HepG2 (cell line): ENCODE data around the gene HDAC10. TPM values are rescaled to one million over a fixed set of nuclear protein-coding genes. Genes with fewer than 3 reads are reported as not detected.

ENCODE experiments used
- ATAC-seq: fragments of 200-7000 bp; cut with Tn5 transposase; 3 replicates; pipeline ENCODE4 v1.9.1; 2020; ENCODE audit warnings: mild to moderate bottlenecking, moderate library complexity
- BruUV-seq: library from RNA; stranded (reverse); fragments of 400-500 nt; replicated peaks from 2 replicates; lab custom pipeline; 2021; lab: Mats Ljungman, UMichigan
- CTCF ChIA-PET: fragments of 300-600 bp; formaldehyde crosslinking; extraction: SDS; loops from one replicate; lab custom pipeline; 2021; ENCODE audit warnings: low total read pairs, inconsistent platforms, low intra/inter-chr PET ratio; lab: Yijun Ruan, JAX
- POLR2A ChIA-PET: fragments of 350-600 bp; sonication (Branson Sonifier 250); formaldehyde crosslinking; loops from one replicate; lab custom pipeline; 2020; ENCODE audit warnings: antibody characterized with exemption, inconsistent platforms; lab: Yijun Ruan, JAX
- DNase-seq: peaks from one replicate; pipeline ENCODE4 v3.0.0-alpha.2; 2015; ENCODE audit warnings: low spot score
- FAIRE-seq: peaks from 3 replicates; lab custom pipeline; 2011; peaks lifted over from hg19 to GRCh38; lab: Jason Lieb, UNC
- H2AFZ ChIP-seq: one replicate; pipeline ENCODE4 v1.6.1; 2011; ENCODE audit warnings: low read length, inconsistent platforms
- H3K27ac ChIP-seq: fragments of 300-600 bp; 3 replicates; pipeline ENCODE4 v1.8.0; 2011; ENCODE audit warnings: mixed run types, mild to moderate bottlenecking, mixed read lengths, low read length, inconsistent platforms; ENCODE audit not compliant: insufficient read depth; ENCODE audit errors: extremely low read length
- H3K27me3 ChIP-seq, 2 experiments: fragments of 200-600 bp in 1 of 2; 2 replicates in 1 of 2; 3 replicates in 1 of 2; pipeline versions ENCODE4 v1.6.0 to v1.8.0; 2011; ENCODE audit warnings: low read length in 2 of 2, mild to moderate bottlenecking in 2 of 2, moderate library complexity in 2 of 2, inconsistent platforms in 1 of 2; ENCODE audit not compliant: insufficient read depth in 2 of 2, control insufficient read depth in 1 of 2
- H3K36me3 ChIP-seq, 2 experiments: fragments of 200-600 bp in 1 of 2; replicated peaks in 1 of 2; 2 replicates in 1 of 2; 3 replicates in 1 of 2; pipeline versions ENCODE4 v1.5.1 to v1.8.0; 2011; ENCODE audit warnings: low read length in 2 of 2, inconsistent platforms in 1 of 2; ENCODE audit not compliant: insufficient read depth in 2 of 2, control insufficient read depth in 1 of 2
- H3K4me1 ChIP-seq: 2 replicates; pipeline ENCODE4 v1.5.1; 2012; ENCODE audit warnings: low read length, inconsistent platforms; ENCODE audit not compliant: insufficient read depth
- H3K4me2 ChIP-seq: 2 replicates; pipeline ENCODE4 v1.6.0; 2011; ENCODE audit warnings: low read depth, low read length, inconsistent platforms
- H3K4me3 ChIP-seq, 3 experiments: fragments of 200-600 bp in 1 of 3; sonication (generic), shearing (Covaris generic) in 1 of 3; replicated peaks in 1 of 3; 2 replicates each; pipeline ENCODE4 v1.5.1; 2011 to 2016; ENCODE audit warnings: low read length in 3 of 3, inconsistent platforms in 2 of 3, low read depth in 2 of 3, mild to moderate bottlenecking in 2 of 3, control low read depth in 1 of 3, mixed read lengths in 1 of 3; ENCODE audit not compliant: insufficient read depth in 1 of 3
- H3K79me2 ChIP-seq: one replicate; pipeline ENCODE4 v1.6.1; 2011; ENCODE audit warnings: low read length, inconsistent platforms; ENCODE audit not compliant: insufficient read depth
- H3K9ac ChIP-seq: 2 replicates; pipeline ENCODE4 v1.6.0; 2011; ENCODE audit warnings: mild to moderate bottlenecking, low read depth, low read length, inconsistent platforms; ENCODE audit not compliant: insufficient read depth
- H3K9me3 ChIP-seq: 2 replicates; pipeline ENCODE4 v1.5.1; 2012; ENCODE audit warnings: mild to moderate bottlenecking, low read length
- H4K20me1 ChIP-seq: 2 replicates; pipeline ENCODE4 v1.6.0; 2011; ENCODE audit warnings: inconsistent platforms, mild to moderate bottlenecking, low read length, moderate library complexity; ENCODE audit not compliant: insufficient read depth
- AHR ChIP-seq: IDR thresholded peaks from 2 replicates; pipeline ENCODE4 v1.6.1; 2018; ENCODE audit warnings: missing genetic modification reagents, missing compliant biosample characterization
- BCL3 ChIP-seq: sonication (generic); formaldehyde crosslinking; IDR thresholded peaks from 2 replicates; pipeline ENCODE4 v1.5.1; 2020; ENCODE audit warnings: mild to moderate bottlenecking, missing genetic modification reagents, moderate library complexity
- HDAC1 ChIP-seq: sonication (generic); formaldehyde crosslinking; IDR thresholded peaks from 2 replicates; pipeline ENCODE4 v1.5.1; 2020; ENCODE audit warnings: mild to moderate bottlenecking, missing genetic modification reagents
- HDAC2 ChIP-seq: sonication (generic); formaldehyde crosslinking; IDR thresholded peaks from 2 replicates; pipeline ENCODE4 v1.4.0; 2020; ENCODE audit warnings: missing genetic modification reagents
- HNRNPL ChIP-seq: fragments of 200-400 bp; formaldehyde crosslinking; IDR thresholded peaks from 2 replicates; pipeline ENCODE4 v1.6.1; 2017; ENCODE audit warnings: mild to moderate bottlenecking, low read depth, low read length
- KDM2A ChIP-seq: sonication (generic); formaldehyde crosslinking; IDR thresholded peaks from 2 replicates; pipeline ENCODE4 v1.4.0; 2020; ENCODE audit warnings: low read depth, missing genetic modification reagents, borderline replicate concordance
- MIXL1 ChIP-seq: IDR thresholded peaks from 2 replicates; pipeline ENCODE4 v1.6.1; 2016
- NR2F2 ChIP-seq: IDR thresholded peaks from 2 replicates; pipeline ENCODE4 v1.6.1; 2012; ENCODE audit warnings: low read depth, inconsistent platforms, borderline replicate concordance
- TBX3 ChIP-seq: fragments of 450-650 bp; IDR thresholded peaks from 2 replicates; pipeline ENCODE4 v1.6.1; 2017; ENCODE audit warnings: antibody characterized with exemption, mild to moderate bottlenecking, inconsistent platforms, borderline replicate concordance
- ZBTB2 ChIP-seq: sonication (generic); formaldehyde crosslinking; IDR thresholded peaks from 2 replicates; pipeline ENCODE4 v1.8.0; 2022; ENCODE audit warnings: low read depth, missing genetic modification reagents
- ZBTB38 ChIP-seq: sonication (generic); formaldehyde crosslinking; IDR thresholded peaks from 2 replicates; pipeline ENCODE4 v1.5.1; 2020; ENCODE audit warnings: mild to moderate bottlenecking, missing genetic modification reagents
- ZNF234 ChIP-seq: sonication (generic); formaldehyde crosslinking; conservative IDR thresholded peaks from 2 replicates; pipeline ENCODE4 v1.5.1; 2020; ENCODE audit warnings: mild to moderate bottlenecking, missing genetic modification reagents
- ZNF710 ChIP-seq: sonication (generic); formaldehyde crosslinking; IDR thresholded peaks from 2 replicates; pipeline ENCODE4 v1.5.0; 2020; ENCODE audit warnings: mild to moderate bottlenecking, missing genetic modification reagents, borderline replicate concordance
- ZNF776 ChIP-seq: sonication (generic); formaldehyde crosslinking; IDR thresholded peaks from 2 replicates; pipeline ENCODE4 v1.4.0; 2020; ENCODE audit warnings: mild to moderate bottlenecking, missing genetic modification reagents
- ZNF784 ChIP-seq: sonication (generic); formaldehyde crosslinking; IDR thresholded peaks from 2 replicates; pipeline ENCODE4 v1.5.1; 2020; ENCODE audit warnings: missing genetic modification reagents, mild to moderate bottlenecking, borderline replicate concordance
- WGBS: methylation state at CpG from one replicate; pipeline ENCODE4 v1.1.6; 2017; ENCODE audit warnings: low lambda C conversion rate; 5-methylcytosine and 5-hydroxymethylcytosine counted together
- in situ Hi-C: cut with HindIII; loops from 2 replicates; pipeline ENCODE4 v1.10.0; 2017; ENCODE audit warnings: low pct_unique_long_range_greater_than_20kb; ENCODE audit not compliant: extremely low pct_ligation_motif_present
- intact Hi-C: fragments of 100-400 bp; cut with micrococcal nuclease; formaldehyde crosslinking; loops from one replicate; pipeline ENCODE4 v1.10.0; 2022; ENCODE audit not compliant: unreplicated experiment
- polyA plus RNA-seq, 8 experiments: library from polyadenylated mRNA; depleted of rRNA in 3 of 8; stranded (reverse) in 7 of 8; unstranded in 1 of 8; fragments of >200 nt; fragmentation: Illumina TruSeq in 4 of 8; extraction: Trizol in 4 of 8; gene quantifications; 2 replicates each; pipeline versions ENCODE4 v1.2.1 to v1.2.3, GENCODE V29; 2011 to 2016; ENCODE audit warnings: low read depth in 4 of 8, missing spikeins in 1 of 8, mixed read lengths in 1 of 8; ENCODE audit not compliant: insufficient read depth in 1 of 8
- total RNA-seq, 5 experiments: library from RNA; depleted of rRNA; stranded (reverse); fragments of >200 nt; fragmentation: Illumina TruSeq; extraction: Trizol; gene quantifications; 2 replicates each; pipeline ENCODE4 v1.2.3, GENCODE V29; 2016; ENCODE audit warnings: low read depth in 1 of 5
- TF ChIP-seq, protein P1 (sequence below): sonication (generic); formaldehyde crosslinking; IDR thresholded peaks from 2 replicates; pipeline ENCODE4 v1.5.0; 2020; ENCODE audit warnings: mild to moderate bottlenecking, missing genetic modification reagents, moderate library complexity

HDAC10 gene
- total and polyA plus RNA-seq, 2 of the 13 experiments (the other 11 are each of a cell fraction or from before 2014, with no cell fraction given), result 13.9 to 14.9 TPM

DNA sequence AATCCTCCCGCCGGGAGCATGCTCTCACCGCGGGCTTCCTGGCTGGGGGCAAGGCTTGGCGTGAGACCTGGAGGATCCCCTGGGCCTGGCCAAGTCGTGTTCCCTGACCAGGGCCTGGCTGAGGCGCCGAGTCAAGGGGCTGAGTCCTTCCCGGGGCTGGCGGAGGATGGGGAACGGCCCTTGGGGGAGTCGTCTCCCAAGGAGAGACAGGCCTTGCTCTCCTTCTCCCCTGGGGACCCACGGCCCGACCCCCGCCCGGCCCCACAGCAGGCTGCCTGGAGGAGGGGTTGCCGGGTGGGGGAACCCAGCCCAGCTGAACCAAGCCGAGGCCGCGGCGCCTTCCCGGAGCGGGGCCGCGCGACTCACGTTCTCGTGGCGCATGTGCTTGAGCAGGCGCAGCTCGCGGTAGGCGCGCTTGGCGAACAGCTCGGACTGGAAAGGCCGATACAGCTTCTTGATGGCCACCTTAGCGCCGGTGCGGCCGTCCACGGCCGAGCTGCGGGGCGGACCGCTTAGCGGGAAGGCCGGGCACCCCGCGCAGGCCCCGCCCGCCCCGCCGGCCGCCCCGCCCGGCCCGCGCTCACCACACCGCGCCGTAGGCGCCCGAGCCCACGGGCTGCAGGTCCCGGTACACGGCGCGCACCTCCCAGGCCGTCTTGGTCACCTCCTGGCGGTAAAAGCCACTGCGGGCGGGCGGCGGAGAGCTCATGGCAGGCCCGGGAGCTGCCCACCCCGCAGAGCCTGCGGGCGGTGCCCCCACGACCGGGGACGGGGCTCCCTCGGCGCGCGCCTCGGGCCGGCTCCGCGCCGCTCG lies 9.9 kb upstream of the HDAC10 start:
- Histone ChIP-seq H3K36me3 (no peaks in the 10 kb centered on the region), H3K4me3 (peak overlapping the region; percentile 54 to 74 (median 71); a peak in 5 of 6 replicates), H3K4me2 (peak overlapping the region; percentile 80), H4K20me1 (no peaks in the 10 kb centered on the region), H3K9me3 (no peaks in the 10 kb centered on the region), H3K27ac (no peak overlapping the region), H2AFZ (no peak overlapping the region), H3K4me1 (peaks cover 43% of the 10 kb centered on the region), H3K27me3 (peaks cover 10 to 27% of the 10 kb centered on the region in 2 experiments; a peak in 4 of 5 replicates), H3K79me2 (no peaks in the 10 kb centered on the region), H3K9ac (peak overlapping the region; percentile 61)
- in situ Hi-C loops, result no loop called here
- WGBS, result 0% methylated on average over 1 of the region's 92 CpGs
- FAIRE-seq (no peak), DNase-seq (no peak), ATAC-seq (peak; percentile 8)
- intact Hi-C loops, result no loop called here
- BruUV-seq, result no TSS peak
- POLR2A ChIA-PET, result interaction anchor here (0.8 to 2.4 kb wide), 7 partner anchors 8 to 46 kb away, joined by 3 to 10 read pairs (median 5); partner anchors contain the start of genes HDAC10 and PLXNB2
- CTCF ChIA-PET, result interaction anchor here (1.0 kb wide), 1 partner anchor 15 kb away, joined by 3 read pairs; no protein-coding TSS in a partner anchor
- TF ChIP-seq, protein P1, sequence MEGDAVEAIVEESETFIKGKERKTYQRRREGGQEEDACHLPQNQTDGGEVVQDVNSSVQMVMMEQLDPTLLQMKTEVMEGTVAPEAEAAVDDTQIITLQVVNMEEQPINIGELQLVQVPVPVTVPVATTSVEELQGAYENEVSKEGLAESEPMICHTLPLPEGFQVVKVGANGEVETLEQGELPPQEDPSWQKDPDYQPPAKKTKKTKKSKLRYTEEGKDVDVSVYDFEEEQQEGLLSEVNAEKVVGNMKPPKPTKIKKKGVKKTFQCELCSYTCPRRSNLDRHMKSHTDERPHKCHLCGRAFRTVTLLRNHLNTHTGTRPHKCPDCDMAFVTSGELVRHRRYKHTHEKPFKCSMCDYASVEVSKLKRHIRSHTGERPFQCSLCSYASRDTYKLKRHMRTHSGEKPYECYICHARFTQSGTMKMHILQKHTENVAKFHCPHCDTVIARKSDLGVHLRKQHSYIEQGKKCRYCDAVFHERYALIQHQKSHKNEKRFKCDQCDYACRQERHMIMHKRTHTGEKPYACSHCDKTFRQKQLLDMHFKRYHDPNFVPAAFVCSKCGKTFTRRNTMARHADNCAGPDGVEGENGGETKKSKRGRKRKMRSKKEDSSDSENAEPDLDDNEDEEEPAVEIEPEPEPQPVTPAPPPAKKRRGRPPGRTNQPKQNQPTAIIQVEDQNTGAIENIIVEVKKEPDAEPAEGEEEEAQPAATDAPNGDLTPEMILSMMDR (CRISPR knock-in tag), result no peak
- TF ChIP-seq ZBTB38 (no peak), ZBTB2 (CRISPR knock-in tag) (0 out of 2 replicates have a peak, but pooled peaks have one; percentile 14), KDM2A (CRISPR knock-in tag) (peak; percentile 66; the same call in 1 of the 2 replicates), ZNF710 (CRISPR knock-in tag) (no peak), HDAC1 (CRISPR knock-in tag) (no peak), ZNF776 (CRISPR knock-in tag) (no peak), BCL3 (CRISPR knock-in tag) (no peak), AHR (CRISPR knock-in tag) (no peak), ZNF234 (CRISPR knock-in tag) (no peak), HNRNPL (no peak), ZNF784 (CRISPR knock-in tag) (no peak; the same call in 1 of the 2 replicates), MIXL1 (CRISPR knock-in tag) (no peak), TBX3 (no peak), HDAC2 (CRISPR knock-in tag) (0 out of 2 replicates have a peak, but pooled peaks have one; percentile 15), NR2F2 (no peak)
